Kidney glomerular epithelial cell (primary cell): ENCODE data around the gene SRGAP1.
"Not testable (repeated sequence)": the region's sequence is repeated elsewhere in the genome, so short reads cannot be mapped to it uniquely, and the experiment has no call there.

Source experiments
- DNase-seq: peaks from one replicate; lab custom pipeline; 2025; lab: John Stamatoyannopoulos, UW

The SRGAP1 gene

GRCh38 chr12:64085996-64086395 lies 241.5 kb downstream of the SRGAP1 start:
- no peak for DNase-seq

GRCh38 chr12:64086946-64087345 lies 242.4 kb downstream of the SRGAP1 start:
- no peak for DNase-seq

- DNase-seq: no peak
Measured at GRCh38 chr12:64087761-64088160, 243.3 kb downstream of the SRGAP1 start.

GRCh38 chr12:64088431-64089349 lies 244.2 kb downstream of the SRGAP1 start:
- DNase-seq: peak; percentile 95

GRCh38 chr12:64090047-64090446 lies 245.5 kb downstream of the SRGAP1 start:
- DNase-seq: no peak

- no peak for DNase-seq
Measured at GRCh38 chr12:64091186-64091585, 246.7 kb downstream of the SRGAP1 start.

- DNase-seq: no peak
Measured at GRCh38 chr12:64092507-64093196, 248.2 kb downstream of the SRGAP1 start.

GRCh38 chr12:64093689-64094088 lies 249.2 kb downstream of the SRGAP1 start:
- DNase-seq: no peak

- no peak for DNase-seq
Measured at GRCh38 chr12:64097366-64098105, 253.0 kb downstream of the SRGAP1 start.

- DNase-seq: no peak
Measured at GRCh38 chr12:64098709-64099354, 254.3 kb downstream of the SRGAP1 start.

GRCh38 chr12:64099397-64099796 lies 254.9 kb downstream of the SRGAP1 start:
- peak; percentile 70 for DNase-seq

GRCh38 chr12:64102339-64102738 lies 257.8 kb downstream of the SRGAP1 start:
- no peak for DNase-seq

GRCh38 chr12:64103825-64104740 lies 259.6 kb downstream of the SRGAP1 start:
- peak; percentile 89 for DNase-seq

GRCh38 chr12:64105026-64105425 lies 260.5 kb downstream of the SRGAP1 start:
- DNase-seq: no peak

- no peak for DNase-seq
Measured at GRCh38 chr12:64107776-64108175, 263.3 kb downstream of the SRGAP1 start.

- DNase-seq: no peak
Measured at GRCh38 chr12:64109706-64110105, 265.2 kb downstream of the SRGAP1 start.

- no peak for DNase-seq
Measured at GRCh38 chr12:64110864-64111263, 266.4 kb downstream of the SRGAP1 start.

- no peak for DNase-seq
Measured at GRCh38 chr12:64116969-64117368, 272.5 kb downstream of the SRGAP1 start.

- DNase-seq: no peak
Measured at GRCh38 chr12:64120568-64120967, 276.1 kb downstream of the SRGAP1 start.

- not testable (repeated sequence) for DNase-seq
Measured at GRCh38 chr12:64121086-64121485, 276.6 kb downstream of the SRGAP1 start.

- no peak for DNase-seq
Measured at GRCh38 chr12:64122154-64122553, 277.7 kb downstream of the SRGAP1 start.
